ENCODE results near the gene PPP3R1. TPM values are rescaled to one million over a fixed set of nuclear protein-coding genes. Genes with fewer than 3 reads are reported as not detected.
"Not testable (repeated sequence)": the region's sequence is repeated elsewhere in the genome, so short reads cannot be mapped to it uniquely, and the experiment has no call there.

Gene PPP3R1
- total RNA-seq, 1 donor from 2014 or later = 46.3 TPM

GRCh38 chr2:68178432-68178831 is 73.9 kb downstream of the PPP3R1 start:
- Mint-ChIP-seq H3K36me3 (peaks cover 17% of the 10 kb centered on the region), H3K4me3 (no peak overlapping the region), H3K4me1 (ENCODE audit: unreplicated experiment) (peaks cover 4% of the 10 kb centered on the region), H3K27ac (no peak overlapping the region), H3K9me3 (no peaks in the 10 kb centered on the region), H3K27me3 (no peaks in the 10 kb centered on the region)
- no peak for DNase-seq (ENCODE audit: extremely low spot score, unreplicated experiment)
- TF ChIP-seq CTCF (conservative IDR thresholded peaks at IDR 0.05) = no peak

- Mint-ChIP-seq H3K4me3 (no peak overlapping the region), H3K9me3 (no peaks in the 10 kb centered on the region), H3K27me3 (no peaks in the 10 kb centered on the region), H3K4me1 (ENCODE audit: unreplicated experiment) (no peaks in the 10 kb centered on the region), H3K27ac (no peak overlapping the region), H3K36me3 (peaks cover 16% of the 10 kb centered on the region)
- no peak for TF ChIP-seq CTCF (conservative IDR thresholded peaks at IDR 0.05)
- DNase-seq (ENCODE audit: extremely low spot score, unreplicated experiment) = no peak
These were observed 74.8 kb downstream of the PPP3R1 start for GRCh38 chr2:68177541-68177940.

GRCh38 chr2:68176657-68177056 is 75.7 kb downstream of the PPP3R1 start:
- no peak for DNase-seq (ENCODE audit: extremely low spot score, unreplicated experiment)
- no peaks in the 10 kb centered on the region for H3K9me3 Mint-ChIP-seq
- TF ChIP-seq CTCF (conservative IDR thresholded peaks at IDR 0.05) = no peak
- H3K4me3 Mint-ChIP-seq = no peak overlapping the region
- no peaks in the 10 kb centered on the region for H3K27me3 Mint-ChIP-seq
- no peak overlapping the region for H3K27ac Mint-ChIP-seq
- H3K36me3 Mint-ChIP-seq = peaks cover 13% of the 10 kb centered on the region
- H3K4me1 Mint-ChIP-seq (ENCODE audit: unreplicated experiment) = no peaks in the 10 kb centered on the region

- H3K27ac Mint-ChIP-seq; H3K4me3 Mint-ChIP-seq; DNase-seq (ENCODE audit: extremely low spot score, unreplicated experiment); H3K4me1 Mint-ChIP-seq (ENCODE audit: unreplicated experiment); H3K27me3 Mint-ChIP-seq; H3K36me3 Mint-ChIP-seq; H3K9me3 Mint-ChIP-seq: not testable (repeated sequence)
These were observed 77.1 kb downstream of the PPP3R1 start for GRCh38 chr2:68175210-68175609.

GRCh38 chr2:68172990-68173700 is 79.2 kb downstream of the PPP3R1 start:
- no peak overlapping the region for H3K4me3 Mint-ChIP-seq
- H3K4me1 Mint-ChIP-seq (ENCODE audit: unreplicated experiment) = no peaks in the 10 kb centered on the region
- no peak overlapping the region for H3K27ac Mint-ChIP-seq
- H3K9me3 Mint-ChIP-seq = no peaks in the 10 kb centered on the region
- DNase-seq (ENCODE audit: extremely low spot score, unreplicated experiment) = no peak
- TF ChIP-seq CTCF (conservative IDR thresholded peaks at IDR 0.05) = no peak
- H3K36me3 Mint-ChIP-seq = peaks cover 10% of the 10 kb centered on the region
- H3K27me3 Mint-ChIP-seq = no peaks in the 10 kb centered on the region

- TF ChIP-seq CTCF (conservative IDR thresholded peaks at IDR 0.05) = no peak
- Mint-ChIP-seq H3K36me3 (peaks cover 10% of the 10 kb centered on the region), H3K4me3 (no peak overlapping the region), H3K27me3 (no peaks in the 10 kb centered on the region), H3K9me3 (no peaks in the 10 kb centered on the region), H3K4me1 (ENCODE audit: unreplicated experiment) (no peaks in the 10 kb centered on the region), H3K27ac (no peak overlapping the region)
- no peak for DNase-seq (ENCODE audit: extremely low spot score, unreplicated experiment)
These were observed 79.8 kb downstream of the PPP3R1 start for GRCh38 chr2:68172521-68172920.

Data from type B pancreatic cell (in vitro differentiated cells).